ENCODE data around the gene SKOR1. TPM values are rescaled to one million over a fixed set of nuclear protein-coding genes. Genes with fewer than 3 reads are reported as not detected.

SKOR1 gene
- total RNA-seq, 4 donors from 2014 or later: 1.1 to 2.3 (median 1.5) TPM

GRCh38 chr15:67824197-67824968 lies 926 bp upstream of the SKOR1 start:
- Histone ChIP-seq H3K4me1 (peaks cover 77% of the 10 kb centered on the region), H3K27me3 (peaks cover 100% of the 10 kb centered on the region), H3K9me3 (no peaks in the 10 kb centered on the region), H3K4me3 (no peak overlapping the region), H3K27ac (no peak overlapping the region), H3K36me3 (no peaks in the 10 kb centered on the region)
- no peak for TF ChIP-seq CTCF (IDR thresholded peaks at IDR 0.05)
- WGBS: 12% methylated on average over 20 of the region's 21 CpGs
- DNase-seq (ENCODE audit: low spot score in 2 of 2): no peak

- no peak overlapping the region for H3K27ac ChIP-seq
- peaks cover 100% of the 10 kb centered on the region for H3K27me3 ChIP-seq
- no peak for DNase-seq (ENCODE audit: low spot score in 2 of 2)
- 10% methylated on average over 27 of the region's 77 CpGs for WGBS
- TF ChIP-seq CTCF (IDR thresholded peaks at IDR 0.05): no peak
- TF ChIP-seq EP300 (IDR thresholded peaks at IDR 0.05): no peak
- TF ChIP-seq POLR2A (IDR thresholded peaks at IDR 0.05): no peak
- no peak for TF ChIP-seq POLR2AphosphoS5 (IDR thresholded peaks at IDR 0.05)
- no peaks in the 10 kb centered on the region for H3K9me3 ChIP-seq
- no peaks in the 10 kb centered on the region for H3K36me3 ChIP-seq
- peaks cover 74% of the 10 kb centered on the region for H3K4me1 ChIP-seq
- peak overlapping the region; percentile 42 for H3K4me3 ChIP-seq
Measured at GRCh38 chr15:67825881-67826716, 790 bp downstream of the SKOR1 start.

- Histone ChIP-seq H3K27ac (no peak overlapping the region), H3K4me3 (peak overlapping the region; percentile 42), H3K27me3 (peaks cover 100% of the 10 kb centered on the region), H3K9me3 (no peaks in the 10 kb centered on the region), H3K36me3 (no peaks in the 10 kb centered on the region), H3K4me1 (peaks cover 74% of the 10 kb centered on the region)
- TF ChIP-seq POLR2AphosphoS5 (IDR thresholded peaks at IDR 0.05) (no peak), CTCF (IDR thresholded peaks at IDR 0.05) (no peak), EP300 (IDR thresholded peaks at IDR 0.05) (no peak), POLR2A (IDR thresholded peaks at IDR 0.05) (no peak)
- no peak for DNase-seq (ENCODE audit: low spot score in 2 of 2)
- 2% methylated on average over 25 of the region's 88 CpGs for WGBS
Measured at GRCh38 chr15:67826717-67827561, 1.6 kb downstream of the SKOR1 start.

GRCh38 chr15:67827562-67828277 lies 2.4 kb downstream of the SKOR1 start:
- no peaks in the 10 kb centered on the region for H3K9me3 ChIP-seq
- H3K4me1 ChIP-seq: peaks cover 71% of the 10 kb centered on the region
- peak overlapping the region; percentile 42 for H3K4me3 ChIP-seq
- H3K36me3 ChIP-seq: no peaks in the 10 kb centered on the region
- H3K27ac ChIP-seq: no peak overlapping the region
- DNase-seq (ENCODE audit: low spot score in 2 of 2): no peak
- WGBS: no CpG with 5 or more reads among the region's 91 CpGs
- TF ChIP-seq POLR2AphosphoS5 (IDR thresholded peaks at IDR 0.05) (no peak), POLR2A (IDR thresholded peaks at IDR 0.05) (no peak), EP300 (IDR thresholded peaks at IDR 0.05) (no peak), CTCF (IDR thresholded peaks at IDR 0.05) (no peak)
- peaks cover 100% of the 10 kb centered on the region for H3K27me3 ChIP-seq

All from suprapubic skin (tissue), 4 donors.